ENCODE measurements around the gene KIF2A. TPM values are rescaled to one million over a fixed set of nuclear protein-coding genes. Genes with fewer than 3 reads are reported as not detected.

The KIF2A gene
- total RNA-seq, 1 donor from 2014 or later: 50.6 TPM

GRCh38 chr5:62385131-62385530 lies 79.1 kb downstream of the KIF2A start:
- no peak for DNase-seq (ENCODE audit: low spot score)

GRCh38 chr5:62385816-62386400 lies 79.9 kb downstream of the KIF2A start:
- DNase-seq (ENCODE audit: low spot score): no peak

- DNase-seq (ENCODE audit: low spot score): no peak
Observed at GRCh38 chr5:62386824-62387223, 80.8 kb downstream of the KIF2A start.

- no peak for DNase-seq (ENCODE audit: low spot score)
Observed at GRCh38 chr5:62395210-62395950, 89.4 kb downstream of the KIF2A start.

GRCh38 chr5:62403411-62404250 lies 97.6 kb downstream of the KIF2A start, which contains the start of gene DIMT1:
Gene DIMT1, minus strand, starts transcription at chr5:62403905. Its CDS starts 133 bp downstream, at chr5:62403772.
- DNase-seq (ENCODE audit: low spot score): peak; percentile 97

- DNase-seq (ENCODE audit: low spot score): peak; percentile 99
Observed at GRCh38 chr5:62412549-62413329, 106.7 kb downstream of the KIF2A start, which contains the start of gene IPO11. Gene IPO11, plus strand, starts transcription at chr5:62412763. Its CDS starts 24,517 bp downstream, at chr5:62437280.

GRCh38 chr5:62413711-62414110 lies 107.7 kb downstream of the KIF2A start:
- DNase-seq (ENCODE audit: low spot score): no peak

- DNase-seq (ENCODE audit: low spot score): no peak
Observed at GRCh38 chr5:62418462-62419076, 112.6 kb downstream of the KIF2A start.

- no peak for DNase-seq (ENCODE audit: low spot score)
Observed at GRCh38 chr5:62419609-62420008, 113.6 kb downstream of the KIF2A start.

GRCh38 chr5:62421414-62421813 lies 115.4 kb downstream of the KIF2A start:
- DNase-seq (ENCODE audit: low spot score): no peak

- DNase-seq (ENCODE audit: low spot score): no peak
Observed at GRCh38 chr5:62424763-62425162, 118.8 kb downstream of the KIF2A start.

- no peak for DNase-seq (ENCODE audit: low spot score)
Observed at GRCh38 chr5:62431735-62432620, 126.0 kb downstream of the KIF2A start.

GRCh38 chr5:62432621-62433064 lies 126.6 kb downstream of the KIF2A start:
- no peak for DNase-seq (ENCODE audit: low spot score)

Other genes starting within 250 kb of the KIF2A start
- gene DIMT1, start 97.7 kb downstream of the KIF2A start, total RNA-seq: 30.3 TPM
- gene IPO11, start 106.6 kb downstream of the KIF2A start, total RNA-seq: 48.9 TPM